Breast epithelium (tissue), 4 donors: Measurements from ENCODE around the gene PLXNA2. TPM values are rescaled to one million over a fixed set of nuclear protein-coding genes. Genes with fewer than 3 reads are reported as not detected.

Experiments used
- DNase-seq, 2 donors: peaks; one replicate each; pipeline ENCODE4 v3.0.0-alpha.2; 2019; ENCODE audit warnings: low spot score in 2 of 2
- H3K27ac ChIP-seq, 2 donors: fragments of 200-600 bp; sonication (generic) in 1 of 2; one replicate each; pipeline ENCODE4 v1.5.1; 2016 to 2019; ENCODE audit warnings: mild to moderate bottlenecking in 1 of 2
- H3K27me3 ChIP-seq, 2 donors: fragments of 200-600 bp; sonication (generic) in 1 of 2; one replicate each; pipeline versions ENCODE4 v1.5.1 to v1.6.0; 2017 to 2019; ENCODE audit warnings: control low read depth in 1 of 2, mild to moderate bottlenecking in 1 of 2
- H3K36me3 ChIP-seq: fragments of 200-600 bp; one replicate; pipeline ENCODE4 v1.5.1; 2019
- H3K4me1 ChIP-seq, 2 donors: fragments of 200-600 bp; sonication (generic); one replicate each; pipeline ENCODE4 v1.5.1; 2016 to 2019; ENCODE audit warnings: control low read depth in 1 of 2
- H3K4me3 ChIP-seq, 3 donors: fragments of 200-600 bp; sonication (generic); 1 replicate in 2 of 3; 2 replicates in 1 of 3; pipeline ENCODE4 v1.5.1; 2016 to 2019; ENCODE audit warnings: mild to moderate bottlenecking in 3 of 3, moderate library complexity in 2 of 3
- H3K9me3 ChIP-seq, 2 donors: fragments of 200-600 bp; sonication (generic) in 1 of 2; one replicate each; pipeline ENCODE4 v1.5.1; 2016 to 2019; ENCODE audit warnings: control low read depth in 1 of 2
- CTCF ChIP-seq, 3 donors: fragments of 450-650 bp; IDR thresholded peaks; one replicate each; pipeline ENCODE4 v1.5.1; 2016 to 2017; ENCODE audit warnings: antibody characterized with exemption in 3 of 3, mild to moderate bottlenecking in 3 of 3, moderate library complexity in 3 of 3
- POLR2A ChIP-seq: fragments of 450-650 bp; IDR thresholded peaks from one replicate; pipeline ENCODE4 v1.6.1; 2016; ENCODE audit warnings: antibody characterized with exemption, mild to moderate bottlenecking, moderate library complexity
- POLR2AphosphoS5 ChIP-seq, 3 donors: sonication (generic); formaldehyde crosslinking; IDR thresholded peaks; one replicate each; pipeline ENCODE4 v1.6.1; 2017; ENCODE audit warnings: antibody characterized with exemption in 3 of 3
- intact Hi-C: fragments of 100-400 bp; cut with DNase I; formaldehyde crosslinking; loops from one replicate; pipeline ENCODE4 v1.15.1; 2023; ENCODE audit warnings: low total_unique reads
- total RNA-seq, 3 donors: library from RNA; depleted of rRNA; stranded (reverse); fragments of >200 nt; gene quantifications; one replicate each; pipeline ENCODE4 v1.1.0, GENCODE V29; 2016

Gene PLXNA2
- total RNA-seq, 3 donors from 2014 or later = 11.3 to 18.2 (median 11.5) TPM

- Histone ChIP-seq H3K27ac (peak overlapping the region; percentile 61 to 79), H3K36me3 (no peaks in the 10 kb centered on the region), H3K4me3 (no peak overlapping the region), H3K4me1 (no peaks in the 10 kb centered on the region), H3K9me3 (no peaks in the 10 kb centered on the region), H3K27me3 (no peaks in the 10 kb centered on the region)
- intact Hi-C loops = loop anchor here (10.0 kb wide), 1 partner anchor 205 kb away; no protein-coding TSS in a partner anchor
- no peak for DNase-seq
- TF ChIP-seq CTCF (IDR thresholded peaks at IDR 0.05) = no peak
- no peak for TF ChIP-seq POLR2A
Measured at GRCh38 chr1:208029381-208030287, 214.6 kb downstream of the PLXNA2 start.

- no peaks in the 10 kb centered on the region for H3K4me1 ChIP-seq
- no peak for DNase-seq
- H3K9me3 ChIP-seq = no peaks in the 10 kb centered on the region
- no peaks in the 10 kb centered on the region for H3K36me3 ChIP-seq
- intact Hi-C loops = no loop called here
- no peaks in the 10 kb centered on the region for H3K27me3 ChIP-seq
- H3K4me3 ChIP-seq = no peak overlapping the region
- no peak overlapping the region for H3K27ac ChIP-seq
- no peak for TF ChIP-seq POLR2A
- TF ChIP-seq CTCF (IDR thresholded peaks at IDR 0.05) = no peak
- no peak for TF ChIP-seq POLR2AphosphoS5 (IDR thresholded peaks at IDR 0.05)
Measured at GRCh38 chr1:208028526-208028925, 215.7 kb downstream of the PLXNA2 start.

GRCh38 chr1:208027861-208028260, 216.3 kb downstream of the PLXNA2 start:
- H3K4me1 ChIP-seq = no peaks in the 10 kb centered on the region
- no peaks in the 10 kb centered on the region for H3K36me3 ChIP-seq
- H3K27me3 ChIP-seq = no peaks in the 10 kb centered on the region
- no peak overlapping the region for H3K27ac ChIP-seq
- no peak overlapping the region for H3K4me3 ChIP-seq
- intact Hi-C loops = no loop called here
- no peaks in the 10 kb centered on the region for H3K9me3 ChIP-seq
- no peak for DNase-seq
- TF ChIP-seq POLR2A (no peak), POLR2AphosphoS5 (IDR thresholded peaks at IDR 0.05) (no peak), CTCF (IDR thresholded peaks at IDR 0.05) (no peak)

GRCh38 chr1:208026880-208027438, 217.2 kb downstream of the PLXNA2 start:
- no peak for TF ChIP-seq POLR2A
- Histone ChIP-seq H3K36me3 (no peaks in the 10 kb centered on the region), H3K27ac (no peak overlapping the region), H3K27me3 (no peaks in the 10 kb centered on the region), H3K4me1 (no peaks in the 10 kb centered on the region), H3K4me3 (no peak overlapping the region), H3K9me3 (no peaks in the 10 kb centered on the region)
- DNase-seq = no peak
- intact Hi-C loops = no loop called here

GRCh38 chr1:208025031-208025430, 219.2 kb downstream of the PLXNA2 start:
- Histone ChIP-seq H3K27me3 (no peaks in the 10 kb centered on the region), H3K36me3 (no peaks in the 10 kb centered on the region), H3K4me3 (no peak overlapping the region), H3K9me3 (no peaks in the 10 kb centered on the region), H3K27ac (no peak overlapping the region), H3K4me1 (no peaks in the 10 kb centered on the region)
- DNase-seq = no peak
- TF ChIP-seq POLR2A (no peak), CTCF (IDR thresholded peaks at IDR 0.05) (no peak), POLR2AphosphoS5 (IDR thresholded peaks at IDR 0.05) (no peak)
- intact Hi-C loops = no loop called here
